ENCODE results near the gene PNKD.
A peak's percentile ranks its signal among the peaks of the same experiment; 100 is the strongest.

The PNKD gene

GRCh38 chr2:218273908-218274249, 3.6 kb downstream of the PNKD start:
- TF ChIP-seq MYC (IDR thresholded peaks at IDR 0.05; ENCODE audit: low read depth, low read length) (no peak), MAX (IDR thresholded peaks at IDR 0.05; ENCODE audit: low read depth, low read length) (no peak), POLR2A (IDR thresholded peaks at IDR 0.05; ENCODE audit: extremely low read depth, insufficient read length) (no peak), CTCF (IDR thresholded peaks at IDR 0.05; ENCODE audit: low read depth, low read length) (no peak)
- DNase-seq (ENCODE audit: low read depth): no peak
- H3K4me3 ChIP-seq (ENCODE audit: low read depth, low read length): no peak overlapping the region

- TF ChIP-seq POLR2A (IDR thresholded peaks at IDR 0.05; ENCODE audit: extremely low read depth, insufficient read length) (no peak), CTCF (IDR thresholded peaks at IDR 0.05; ENCODE audit: low read depth, low read length) (no peak), MYC (IDR thresholded peaks at IDR 0.05; ENCODE audit: low read depth, low read length) (no peak), MAX (IDR thresholded peaks at IDR 0.05; ENCODE audit: low read depth, low read length) (no peak)
- DNase-seq (ENCODE audit: low read depth): no peak
- H3K4me3 ChIP-seq (ENCODE audit: low read depth, low read length): no peak overlapping the region
These were observed 4.3 kb downstream of the PNKD start for GRCh38 chr2:218274586-218274985.

- no peak for TF ChIP-seq MAX (IDR thresholded peaks at IDR 0.05; ENCODE audit: low read depth, low read length)
- no peak for TF ChIP-seq MYC (IDR thresholded peaks at IDR 0.05; ENCODE audit: low read depth, low read length)
- no peak for TF ChIP-seq CTCF (IDR thresholded peaks at IDR 0.05; ENCODE audit: low read depth, low read length)
- TF ChIP-seq POLR2A (IDR thresholded peaks at IDR 0.05; ENCODE audit: extremely low read depth, insufficient read length): no peak
- H3K4me3 ChIP-seq (ENCODE audit: low read depth, low read length): no peak overlapping the region
- no peak for DNase-seq (ENCODE audit: low read depth)
These were observed 5.2 kb downstream of the PNKD start for GRCh38 chr2:218275371-218276072.

- no peak for DNase-seq (ENCODE audit: low read depth)
- TF ChIP-seq CTCF (IDR thresholded peaks at IDR 0.05; ENCODE audit: low read depth, low read length) (peak; percentile 24), MAX (IDR thresholded peaks at IDR 0.05; ENCODE audit: low read depth, low read length) (no peak), POLR2A (IDR thresholded peaks at IDR 0.05; ENCODE audit: extremely low read depth, insufficient read length) (no peak), MYC (IDR thresholded peaks at IDR 0.05; ENCODE audit: low read depth, low read length) (no peak)
- no peak overlapping the region for H3K4me3 ChIP-seq (ENCODE audit: low read depth, low read length)
These were observed 6.9 kb downstream of the PNKD start for GRCh38 chr2:218276986-218277755.

GRCh38 chr2:218277921-218278320, 7.6 kb downstream of the PNKD start:
- TF ChIP-seq CTCF (IDR thresholded peaks at IDR 0.05; ENCODE audit: low read depth, low read length) (no peak), MAX (IDR thresholded peaks at IDR 0.05; ENCODE audit: low read depth, low read length) (no peak), MYC (IDR thresholded peaks at IDR 0.05; ENCODE audit: low read depth, low read length) (no peak), POLR2A (IDR thresholded peaks at IDR 0.05; ENCODE audit: extremely low read depth, insufficient read length) (no peak)
- H3K4me3 ChIP-seq (ENCODE audit: low read depth, low read length): no peak overlapping the region
- no peak for DNase-seq (ENCODE audit: low read depth)

Measured in NB4 (cell line).